K562 (cell line): Measurements from ENCODE around the gene OSBPL3. TPM values are rescaled to one million over a fixed set of nuclear protein-coding genes. Genes with fewer than 3 reads are reported as not detected.
A peak's percentile ranks its signal among the peaks of the same experiment; 100 is the strongest.

ENCODE experiments used
- CCNT2 ChIP-seq: IDR thresholded peaks from 2 replicates; pipeline ENCODE4 v1.6.1; 2011; ENCODE audit warnings: borderline replicate concordance, low read depth, mild to moderate bottlenecking, moderate library complexity, mixed read lengths, low read length; ENCODE audit not compliant: insufficient read length; ENCODE audit errors: extremely low read depth
- CHCHD3 ChIP-seq: fragments of 250-450 bp; sonication (Bioruptor Pico); IDR thresholded peaks from 2 replicates; pipeline ENCODE4 v2.1.2; 2022; ENCODE audit warnings: mild to moderate bottlenecking
- CTBP1 ChIP-seq: fragments of 450-650 bp; IDR thresholded peaks from 2 replicates; pipeline ENCODE4 v1.6.1; 2016; ENCODE audit warnings: borderline replicate concordance
- DMBX1 ChIP-seq: fragments of 250-450 bp; sonication (Bioruptor Pico); IDR thresholded peaks from 2 replicates; pipeline ENCODE4 v1.8.0; 2022; ENCODE audit warnings: inconsistent platforms, mild to moderate bottlenecking, moderate library complexity, borderline replicate concordance
- EP300 ChIP-seq: IDR thresholded peaks from 2 replicates; pipeline ENCODE4 v1.6.1; 2012; ENCODE audit warnings: low read length, improper control_type of control experiment
- FOSL1 ChIP-seq: fragments of 200-800 bp; sonication (Bioruptor generic); conservative IDR thresholded peaks from 2 replicates; pipeline ENCODE4 v1.6.1; 2016; ENCODE audit warnings: missing genetic modification characterization, missing compliant biosample characterization
- FOXO4 ChIP-seq: fragments of 450-650 bp; formaldehyde crosslinking; IDR thresholded peaks from 2 replicates; pipeline ENCODE4 v1.4.0; 2020; ENCODE audit warnings: mild to moderate bottlenecking, moderate library complexity
- GATA2 ChIP-seq: sonication (generic); formaldehyde crosslinking; IDR thresholded peaks from 2 replicates; pipeline ENCODE4 v1.4.0; 2020; ENCODE audit warnings: mild to moderate bottlenecking, missing genetic modification reagents
- HMGN3 ChIP-seq: IDR thresholded peaks from 2 replicates; pipeline ENCODE4 v1.6.1; 2011; ENCODE audit warnings: borderline replicate concordance, low read depth, mild to moderate bottlenecking, mixed read lengths, low read length; ENCODE audit not compliant: insufficient read length; ENCODE audit errors: extremely low read depth
- L3MBTL2 ChIP-seq: fragments of 450-650 bp; IDR thresholded peaks from 2 replicates; pipeline ENCODE4 v1.6.1; 2016; ENCODE audit warnings: mild to moderate bottlenecking, moderate library complexity
- NRF1 ChIP-seq, 2 experiments: fragments of 450-650 bp; IDR thresholded peaks in 1 of 2; conservative IDR thresholded peaks in 1 of 2; 2 replicates each; pipeline ENCODE4 v1.6.1; 2014; ENCODE audit warnings: mild to moderate bottlenecking in 2 of 2
- PHF8 ChIP-seq: fragments of 200-600 bp; sonication (generic); IDR thresholded peaks from 2 replicates; pipeline ENCODE4 v1.6.1; 2012; ENCODE audit warnings: mixed run types, mild to moderate bottlenecking, inconsistent platforms, low read length, moderate library complexity, borderline replicate concordance
- POLR2G ChIP-seq: fragments of 200-400 bp; formaldehyde crosslinking; IDR thresholded peaks from 2 replicates; pipeline ENCODE4 v1.6.1; 2017; ENCODE audit warnings: low read depth, mild to moderate bottlenecking, antibody characterized with exemption, low read length, moderate library complexity
- PRMT5 ChIP-seq: sonication (generic); formaldehyde crosslinking; IDR thresholded peaks from 2 replicates; pipeline ENCODE4 v1.5.0; 2020; ENCODE audit warnings: missing genetic modification reagents
- PTTG1 ChIP-seq: fragments of 450-650 bp; IDR thresholded peaks from 2 replicates; pipeline ENCODE4 v1.6.1; 2016; ENCODE audit warnings: low read depth, mild to moderate bottlenecking, missing genetic modification characterization, missing compliant biosample characterization
- VEZF1 ChIP-seq: fragments of 200-800 bp; sonication (Bioruptor generic); IDR thresholded peaks from 2 replicates; pipeline ENCODE4 v1.6.1; 2017; ENCODE audit warnings: missing genetic modification characterization, missing compliant biosample characterization
- ZBTB7A ChIP-seq: IDR thresholded peaks from 2 replicates; pipeline ENCODE4 v1.6.1; 2011; ENCODE audit warnings: low read depth, mild to moderate bottlenecking, low read length, moderate library complexity, borderline replicate concordance; ENCODE audit not compliant: control insufficient read depth
- ZFX ChIP-seq: sonication (generic); formaldehyde crosslinking; IDR thresholded peaks from 2 replicates; pipeline ENCODE4 v1.8.0; 2022; ENCODE audit warnings: mild to moderate bottlenecking, missing genetic modification reagents, moderate library complexity
- polyA plus RNA-seq, 8 experiments: library from polyadenylated mRNA; depleted of rRNA in 4 of 8; stranded (reverse) in 5 of 8; unstranded in 3 of 8; fragments of >200 nt; fragmentation: Nextera tagmentation in 2 of 8; fragmentation: Illumina TruSeq in 1 of 8; extraction: Ambion mirVana in 2 of 8; extraction: Trizol in 1 of 8; gene quantifications; 2 replicates each; pipeline versions ENCODE4 v1.2.1 to v1.2.3, GENCODE V29; 2011 to 2014; ENCODE audit warnings: inconsistent platforms in 1 of 8, missing spikeins in 1 of 8
- total RNA-seq, 7 experiments: library from RNA; depleted of rRNA in 6 of 7; stranded (reverse); fragments of >200 nt in 6 of 7; fragmentation: Illumina TruSeq in 2 of 7; extraction: Trizol in 2 of 7; gene quantifications; 2 replicates each; pipeline versions ENCODE4 v1.2.1 to v1.2.3, GENCODE V29; 2011 to 2021; ENCODE audit warnings: low replicate concordance in 1 of 7
- TF ChIP-seq, protein P1 (sequence below): IDR thresholded peaks from 3 replicates; pipeline ENCODE4 v1.6.1; 2011; ENCODE audit warnings: borderline replicate concordance, mild to moderate bottlenecking, moderate library complexity; ENCODE audit not compliant: insufficient read length; ENCODE audit errors: extremely low read depth
- TF ChIP-seq, protein P2 (sequence below): sonication (generic); formaldehyde crosslinking; IDR thresholded peaks from 2 replicates; pipeline ENCODE4 v1.9.0; 2022; ENCODE audit warnings: mild to moderate bottlenecking, missing genetic modification reagents

The OSBPL3 gene
- total and polyA plus RNA-seq, 9 of the 15 experiments (the other 6 are each of a cell fraction or from before 2014, with no cell fraction given) = 4.8 to 37.2 (median 26.5) TPM

- TF ChIP-seq, protein P1, sequence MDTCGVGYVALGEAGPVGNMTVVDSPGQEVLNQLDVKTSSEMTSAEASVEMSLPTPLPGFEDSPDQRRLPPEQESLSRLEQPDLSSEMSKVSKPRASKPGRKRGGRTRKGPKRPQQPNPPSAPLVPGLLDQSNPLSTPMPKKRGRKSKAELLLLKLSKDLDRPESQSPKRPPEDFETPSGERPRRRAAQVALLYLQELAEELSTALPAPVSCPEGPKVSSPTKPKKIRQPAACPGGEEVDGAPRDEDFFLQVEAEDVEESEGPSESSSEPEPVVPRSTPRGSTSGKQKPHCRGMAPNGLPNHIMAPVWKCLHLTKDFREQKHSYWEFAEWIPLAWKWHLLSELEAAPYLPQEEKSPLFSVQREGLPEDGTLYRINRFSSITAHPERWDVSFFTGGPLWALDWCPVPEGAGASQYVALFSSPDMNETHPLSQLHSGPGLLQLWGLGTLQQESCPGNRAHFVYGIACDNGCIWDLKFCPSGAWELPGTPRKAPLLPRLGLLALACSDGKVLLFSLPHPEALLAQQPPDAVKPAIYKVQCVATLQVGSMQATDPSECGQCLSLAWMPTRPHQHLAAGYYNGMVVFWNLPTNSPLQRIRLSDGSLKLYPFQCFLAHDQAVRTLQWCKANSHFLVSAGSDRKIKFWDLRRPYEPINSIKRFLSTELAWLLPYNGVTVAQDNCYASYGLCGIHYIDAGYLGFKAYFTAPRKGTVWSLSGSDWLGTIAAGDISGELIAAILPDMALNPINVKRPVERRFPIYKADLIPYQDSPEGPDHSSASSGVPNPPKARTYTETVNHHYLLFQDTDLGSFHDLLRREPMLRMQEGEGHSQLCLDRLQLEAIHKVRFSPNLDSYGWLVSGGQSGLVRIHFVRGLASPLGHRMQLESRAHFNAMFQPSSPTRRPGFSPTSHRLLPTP = no peak
- TF ChIP-seq GATA2 (CRISPR knock-in tag) (no peak), CCNT2 (peak; percentile 16), HMGN3 (peak; percentile 45), EP300 (no peak), PTTG1 (tag) (no peak), L3MBTL2 (peak; percentile 63; the same call in 1 of the 2 replicates), NRF1 (conservative IDR thresholded peaks at IDR 0.05 in 1 of 2, IDR thresholded peaks at IDR 0.05 in 1 of 2) (peak; percentile 74 to 79; a peak in 3 of 4 replicates), POLR2G (peak; percentile 45; the same call in 1 of the 2 replicates), DMBX1 (CRISPR knock-in tag) (no peak), CHCHD3 (CRISPR knock-in tag) (no peak), ZFX (CRISPR knock-in tag) (peak; percentile 59; the same call in 1 of the 2 replicates), VEZF1 (CRISPR knock-in tag) (peak; percentile 50), FOXO4 (no peak), PHF8 (peak; percentile 19; the same call in 1 of the 2 replicates), PRMT5 (CRISPR knock-in tag) (no peak), CTBP1 (peak; percentile 24; the same call in 1 of the 2 replicates), ZBTB7A (0 out of 2 replicates have a peak, but pooled peaks have one; percentile 14), FOSL1 (tag) (no peak)
- TF ChIP-seq, protein P2, sequence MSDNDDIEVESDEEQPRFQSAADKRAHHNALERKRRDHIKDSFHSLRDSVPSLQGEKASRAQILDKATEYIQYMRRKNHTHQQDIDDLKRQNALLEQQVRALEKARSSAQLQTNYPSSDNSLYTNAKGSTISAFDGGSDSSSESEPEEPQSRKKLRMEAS = peak; percentile 18; the same call in 1 of the 2 replicates
Measured at GRCh38 chr7:24757353-24758275, 222.4 kb downstream of the OSBPL3 start, which contains the start of gene GSDME (continued).
